Upper lobe of right lung (tissue), 1 donor: ENCODE results near the gene ERG. TPM values are rescaled to one million over a fixed set of nuclear protein-coding genes. Genes with fewer than 3 reads are reported as not detected.

Experiments
- ATAC-seq: fragments of 200-7000 bp; cut with Tn5 transposase; one replicate; pipeline ENCODE4 v1.9.1; 2020; ENCODE audit warnings: mild to moderate bottlenecking, moderate library complexity
- DNase-seq: peaks from one replicate; pipeline ENCODE4 v3.0.0-alpha.2; 2020
- H3K27ac ChIP-seq: fragments of 200-600 bp; one replicate; pipeline ENCODE4 v1.8.0; 2022
- H3K27me3 ChIP-seq: fragments of 200-600 bp; one replicate; pipeline ENCODE4 v1.8.0; 2022; ENCODE audit warnings: mild to moderate bottlenecking
- H3K36me3 ChIP-seq: fragments of 200-600 bp; one replicate; pipeline ENCODE4 v1.8.0; 2022
- H3K4me1 ChIP-seq: fragments of 200-600 bp; one replicate; pipeline ENCODE4 v1.8.0; 2022
- H3K4me3 ChIP-seq: fragments of 200-600 bp; one replicate; pipeline ENCODE4 v1.8.0; 2022; ENCODE audit warnings: mild to moderate bottlenecking
- H3K9me3 ChIP-seq: fragments of 200-600 bp; one replicate; pipeline ENCODE4 v1.8.0; 2022
- CTCF ChIP-seq: fragments of 200-600 bp; IDR thresholded peaks from one replicate; pipeline ENCODE4 v1.8.0; 2022; ENCODE audit warnings: antibody characterized with exemption
- intact Hi-C: fragments of 100-400 bp; cut with DNase I; formaldehyde crosslinking; loops from one replicate; pipeline ENCODE4 v1.11.0; 2022
- total RNA-seq: library from RNA; stranded (reverse); fragmentation: NEBNext Ultra II Directional; extraction: Animal tissue kit (Norgen Biotek cat#: 25700); gene quantifications from one replicate; pipeline ENCODE4 v1.2.1, GENCODE V29; 2021
- donor health status: DM: no; HTN: yes; CAD: no; lungs with severe emphysema.

The ERG gene
- total RNA-seq, 1 donor from 2014 or later: 36.7 TPM

GRCh38 chr21:38489271-38489652, 9.0 kb downstream of the ERG start:
- H3K27ac ChIP-seq: no peak overlapping the region
- ATAC-seq: no peak

GRCh38 chr21:38488640-38489270, 9.5 kb downstream of the ERG start:
- TF ChIP-seq CTCF: no peak
- no peaks in the 10 kb centered on the region for H3K27me3 ChIP-seq
- intact Hi-C loops: no loop called here
- no peaks in the 10 kb centered on the region for H3K36me3 ChIP-seq
- H3K4me3 ChIP-seq: no peak overlapping the region
- H3K4me1 ChIP-seq: peaks cover 9% of the 10 kb centered on the region
- no peaks in the 10 kb centered on the region for H3K9me3 ChIP-seq
- DNase-seq (no peak), ATAC-seq (peak; percentile 13)
- no peak overlapping the region for H3K27ac ChIP-seq

More at GRCh38 chr21:38489271-38489652, 9.0 kb downstream of the ERG start:
- Histone ChIP-seq H3K36me3 (no peaks in the 10 kb centered on the region), H3K4me1 (peaks cover 9% of the 10 kb centered on the region), H3K27me3 (no peaks in the 10 kb centered on the region), H3K9me3 (no peaks in the 10 kb centered on the region), H3K4me3 (no peak overlapping the region)
- intact Hi-C loops: no loop called here
- DNase-seq: no peak
- no peak for TF ChIP-seq CTCF

- Histone ChIP-seq H3K9me3 (no peaks in the 10 kb centered on the region), H3K4me1 (peaks cover 9% of the 10 kb centered on the region), H3K4me3 (no peak overlapping the region), H3K36me3 (no peaks in the 10 kb centered on the region), H3K27ac (no peak overlapping the region), H3K27me3 (no peaks in the 10 kb centered on the region)
- no peak for DNase-seq
- no peak for ATAC-seq
- intact Hi-C loops: no loop called here
- no peak for TF ChIP-seq CTCF
Observed at GRCh38 chr21:38487901-38488639, 10.2 kb downstream of the ERG start.

- H3K27ac ChIP-seq: no peak overlapping the region
- no peaks in the 10 kb centered on the region for H3K27me3 ChIP-seq
- TF ChIP-seq CTCF: no peak
- no peak for DNase-seq
- peak; percentile 81 for ATAC-seq
- no peak overlapping the region for H3K4me3 ChIP-seq
- intact Hi-C loops: no loop called here
- no peaks in the 10 kb centered on the region for H3K9me3 ChIP-seq
- peaks cover 9% of the 10 kb centered on the region for H3K4me1 ChIP-seq
- no peaks in the 10 kb centered on the region for H3K36me3 ChIP-seq
Observed at GRCh38 chr21:38486706-38487105, 11.6 kb downstream of the ERG start.

- no peak overlapping the region for H3K4me3 ChIP-seq
- H3K4me1 ChIP-seq: peaks cover 9% of the 10 kb centered on the region
- no peak for DNase-seq
- H3K36me3 ChIP-seq: no peaks in the 10 kb centered on the region
- H3K27ac ChIP-seq: no peak overlapping the region
- peak; percentile 85 for ATAC-seq
- no peak for TF ChIP-seq CTCF
- H3K9me3 ChIP-seq: no peaks in the 10 kb centered on the region
- intact Hi-C loops: no loop called here
- H3K27me3 ChIP-seq: no peaks in the 10 kb centered on the region
Observed at GRCh38 chr21:38486221-38486620, 12.1 kb downstream of the ERG start.
